ENCODE results near the gene CORO1A.

Gene CORO1A

DNA sequence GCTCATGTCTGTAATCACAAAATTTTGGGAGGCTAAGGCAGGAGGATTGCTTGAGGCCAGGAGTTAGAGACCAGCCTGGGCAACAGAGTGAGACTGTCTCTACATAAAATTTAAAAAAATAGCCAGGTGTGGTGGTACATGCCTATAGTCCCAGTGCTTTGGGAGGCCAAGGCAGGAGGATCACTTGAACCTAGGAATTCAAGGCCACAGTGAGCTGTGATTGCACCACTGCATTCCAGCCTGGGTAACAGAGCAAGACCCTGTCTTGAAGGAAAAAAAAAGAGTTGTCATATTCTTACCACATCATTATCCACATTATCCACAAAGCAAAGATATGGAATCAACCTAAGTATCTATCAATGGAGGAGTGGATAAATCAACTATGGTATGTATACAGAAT lies 39.4 kb upstream of the CORO1A start:
- no peaks in the 10 kb centered on the region for H3K27me3 ChIP-seq (ENCODE audit: low read depth, low read length)
- H3K27ac ChIP-seq (ENCODE audit: low read length): no peak overlapping the region
- no peak for TF ChIP-seq EZH2phosphoT487 (IDR thresholded peaks at IDR 0.05; ENCODE audit: low read depth)
- TF ChIP-seq, protein P1, sequence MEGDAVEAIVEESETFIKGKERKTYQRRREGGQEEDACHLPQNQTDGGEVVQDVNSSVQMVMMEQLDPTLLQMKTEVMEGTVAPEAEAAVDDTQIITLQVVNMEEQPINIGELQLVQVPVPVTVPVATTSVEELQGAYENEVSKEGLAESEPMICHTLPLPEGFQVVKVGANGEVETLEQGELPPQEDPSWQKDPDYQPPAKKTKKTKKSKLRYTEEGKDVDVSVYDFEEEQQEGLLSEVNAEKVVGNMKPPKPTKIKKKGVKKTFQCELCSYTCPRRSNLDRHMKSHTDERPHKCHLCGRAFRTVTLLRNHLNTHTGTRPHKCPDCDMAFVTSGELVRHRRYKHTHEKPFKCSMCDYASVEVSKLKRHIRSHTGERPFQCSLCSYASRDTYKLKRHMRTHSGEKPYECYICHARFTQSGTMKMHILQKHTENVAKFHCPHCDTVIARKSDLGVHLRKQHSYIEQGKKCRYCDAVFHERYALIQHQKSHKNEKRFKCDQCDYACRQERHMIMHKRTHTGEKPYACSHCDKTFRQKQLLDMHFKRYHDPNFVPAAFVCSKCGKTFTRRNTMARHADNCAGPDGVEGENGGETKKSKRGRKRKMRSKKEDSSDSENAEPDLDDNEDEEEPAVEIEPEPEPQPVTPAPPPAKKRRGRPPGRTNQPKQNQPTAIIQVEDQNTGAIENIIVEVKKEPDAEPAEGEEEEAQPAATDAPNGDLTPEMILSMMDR (IDR thresholded peaks at IDR 0.05; ENCODE audit: low read depth, low read length): no peak
- no peaks in the 10 kb centered on the region for H3K79me2 ChIP-seq (ENCODE audit: low read length)
- H3K9me3 ChIP-seq (ENCODE audit: insufficient read depth, low read length): no peaks in the 10 kb centered on the region
- no peak overlapping the region for H2AFZ ChIP-seq (ENCODE audit: low read depth, low read length)
- peaks cover 7% of the 10 kb centered on the region for H3K4me1 ChIP-seq (ENCODE audit: low read length)
- H4K20me1 ChIP-seq (ENCODE audit: insufficient read depth, low read length): no peaks in the 10 kb centered on the region
- no peak overlapping the region for H3K4me2 ChIP-seq (ENCODE audit: low read length)
- no peaks in the 10 kb centered on the region for H3K36me3 ChIP-seq (replicated peaks; ENCODE audit: low read depth, low read length)
- H3K9ac ChIP-seq (ENCODE audit: low read length): no peak overlapping the region
- no peak overlapping the region for H3K4me3 ChIP-seq (ENCODE audit: low read length)

DNA sequence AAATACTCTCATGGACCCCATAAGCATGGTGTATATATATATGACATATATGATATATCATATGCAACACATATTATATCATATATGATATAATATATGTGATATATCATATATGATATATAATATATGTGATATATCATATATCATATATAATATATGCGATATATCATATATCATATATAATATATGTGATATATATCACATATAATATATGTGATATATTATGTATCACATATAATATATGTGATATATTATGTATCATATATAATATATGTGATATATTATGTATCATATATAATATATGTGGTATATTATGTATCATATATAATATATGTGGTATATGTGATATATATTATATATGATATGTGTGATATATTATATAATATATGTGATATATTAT lies 38.5 kb upstream of the CORO1A start:
- H2AFZ ChIP-seq (ENCODE audit: low read depth, low read length): no peak overlapping the region
- no peak for TF ChIP-seq EZH2phosphoT487 (IDR thresholded peaks at IDR 0.05; ENCODE audit: low read depth)
- TF ChIP-seq, protein P1 (IDR thresholded peaks at IDR 0.05; ENCODE audit: low read depth, low read length): no peak
- H3K36me3 ChIP-seq (replicated peaks; ENCODE audit: low read depth, low read length): no peaks in the 10 kb centered on the region
- no peak overlapping the region for H3K4me3 ChIP-seq (ENCODE audit: low read length)
- H3K4me2 ChIP-seq (ENCODE audit: low read length): no peak overlapping the region
- peaks cover 8% of the 10 kb centered on the region; the same call in 1 of the 2 replicates for H3K9me3 ChIP-seq (ENCODE audit: insufficient read depth, low read length)
- no peaks in the 10 kb centered on the region for H4K20me1 ChIP-seq (ENCODE audit: insufficient read depth, low read length)
- no peak overlapping the region for H3K9ac ChIP-seq (ENCODE audit: low read length)
- H3K79me2 ChIP-seq (ENCODE audit: low read length): no peaks in the 10 kb centered on the region
- H3K27ac ChIP-seq (ENCODE audit: low read length): no peak overlapping the region
- H3K27me3 ChIP-seq (ENCODE audit: low read depth, low read length): no peaks in the 10 kb centered on the region
- peaks cover 2% of the 10 kb centered on the region for H3K4me1 ChIP-seq (ENCODE audit: low read length)

DNA sequence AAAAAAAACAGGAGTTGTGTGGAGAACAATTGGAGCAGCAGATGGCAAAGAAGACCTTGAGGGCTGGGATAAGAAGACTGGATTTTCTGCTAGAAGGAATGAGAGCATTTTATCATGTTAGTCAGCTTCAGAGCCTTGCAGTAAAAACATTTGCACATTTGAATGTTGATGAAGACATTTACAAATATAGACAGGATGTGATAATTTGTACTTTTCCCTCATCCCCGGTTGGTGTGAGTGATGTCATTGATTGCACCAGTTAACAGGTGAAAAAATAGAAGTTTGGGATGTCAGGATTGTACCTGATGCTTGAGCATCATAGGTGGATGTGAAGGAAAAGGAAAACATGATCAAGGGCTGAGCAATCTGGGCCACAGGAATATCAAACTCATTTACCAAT lies 37.7 kb upstream of the CORO1A start:
- Histone ChIP-seq H4K20me1 (ENCODE audit: insufficient read depth, low read length) (no peaks in the 10 kb centered on the region), H3K27ac (ENCODE audit: low read length) (no peak overlapping the region), H3K36me3 (replicated peaks; ENCODE audit: low read depth, low read length) (no peaks in the 10 kb centered on the region), H2AFZ (ENCODE audit: low read depth, low read length) (no peak overlapping the region), H3K4me1 (ENCODE audit: low read length) (no peaks in the 10 kb centered on the region), H3K4me3 (ENCODE audit: low read length) (no peak overlapping the region), H3K79me2 (ENCODE audit: low read length) (no peaks in the 10 kb centered on the region), H3K4me2 (ENCODE audit: low read length) (no peak overlapping the region), H3K27me3 (ENCODE audit: low read depth, low read length) (no peaks in the 10 kb centered on the region), H3K9ac (ENCODE audit: low read length) (no peak overlapping the region), H3K9me3 (ENCODE audit: insufficient read depth, low read length) (peaks cover 8% of the 10 kb centered on the region; the same call in 1 of the 2 replicates)
- TF ChIP-seq, protein P1 (IDR thresholded peaks at IDR 0.05; ENCODE audit: low read depth, low read length): no peak
- no peak for TF ChIP-seq EZH2phosphoT487 (IDR thresholded peaks at IDR 0.05; ENCODE audit: low read depth)

DNA sequence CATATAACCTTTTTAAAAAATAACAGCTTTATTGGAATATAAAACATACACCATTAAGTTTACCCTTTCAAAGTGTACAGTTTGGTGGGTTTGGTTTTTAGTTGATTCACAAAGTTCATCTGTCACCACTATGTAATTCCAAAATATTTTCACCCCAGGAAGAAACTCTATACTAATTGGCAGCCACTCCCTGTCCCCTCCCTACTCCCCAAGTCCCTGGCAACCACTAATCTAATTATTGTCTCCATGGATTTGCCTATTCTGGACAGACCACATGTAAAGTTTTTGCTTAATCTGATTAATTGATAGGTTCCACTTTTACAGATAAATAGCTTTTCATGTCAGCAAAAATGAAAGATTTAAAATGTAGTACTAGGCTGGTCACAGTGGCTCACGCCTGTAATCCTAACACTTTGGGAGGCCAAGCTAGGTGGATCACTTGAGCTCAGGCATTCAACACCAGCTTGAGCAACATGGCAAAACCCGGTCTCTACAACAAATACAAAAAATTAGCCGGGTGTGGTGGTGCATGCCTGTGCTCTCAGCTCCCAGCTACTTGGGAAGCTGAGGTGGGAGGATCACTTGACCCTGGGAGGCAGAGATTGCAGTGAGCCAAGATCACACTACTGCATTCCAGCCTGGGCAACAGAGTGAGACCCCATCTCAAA lies 35.4 kb upstream of the CORO1A start:
- Histone ChIP-seq H3K36me3 (replicated peaks; ENCODE audit: low read depth, low read length) (no peaks in the 10 kb centered on the region), H4K20me1 (ENCODE audit: insufficient read depth, low read length) (no peaks in the 10 kb centered on the region), H3K9me3 (ENCODE audit: insufficient read depth, low read length) (peaks cover 8% of the 10 kb centered on the region; the same call in 1 of the 2 replicates), H3K79me2 (ENCODE audit: low read length) (no peaks in the 10 kb centered on the region), H3K9ac (ENCODE audit: low read length) (no peak overlapping the region), H2AFZ (ENCODE audit: low read depth, low read length) (no peak overlapping the region), H3K4me2 (ENCODE audit: low read length) (no peak overlapping the region), H3K4me3 (ENCODE audit: low read length) (no peak overlapping the region), H3K4me1 (ENCODE audit: low read length) (no peaks in the 10 kb centered on the region), H3K27ac (ENCODE audit: low read length) (no peak overlapping the region), H3K27me3 (ENCODE audit: low read depth, low read length) (no peaks in the 10 kb centered on the region)
- TF ChIP-seq, protein P1 (IDR thresholded peaks at IDR 0.05; ENCODE audit: low read depth, low read length): no peak
- no peak for TF ChIP-seq EZH2phosphoT487 (IDR thresholded peaks at IDR 0.05; ENCODE audit: low read depth)
